ENCODE results near the gene BTBD19.

GRCh38 chr1:44817771-44818495, 9.6 kb downstream of the BTBD19 start:
- TF ChIP-seq, protein P1, sequence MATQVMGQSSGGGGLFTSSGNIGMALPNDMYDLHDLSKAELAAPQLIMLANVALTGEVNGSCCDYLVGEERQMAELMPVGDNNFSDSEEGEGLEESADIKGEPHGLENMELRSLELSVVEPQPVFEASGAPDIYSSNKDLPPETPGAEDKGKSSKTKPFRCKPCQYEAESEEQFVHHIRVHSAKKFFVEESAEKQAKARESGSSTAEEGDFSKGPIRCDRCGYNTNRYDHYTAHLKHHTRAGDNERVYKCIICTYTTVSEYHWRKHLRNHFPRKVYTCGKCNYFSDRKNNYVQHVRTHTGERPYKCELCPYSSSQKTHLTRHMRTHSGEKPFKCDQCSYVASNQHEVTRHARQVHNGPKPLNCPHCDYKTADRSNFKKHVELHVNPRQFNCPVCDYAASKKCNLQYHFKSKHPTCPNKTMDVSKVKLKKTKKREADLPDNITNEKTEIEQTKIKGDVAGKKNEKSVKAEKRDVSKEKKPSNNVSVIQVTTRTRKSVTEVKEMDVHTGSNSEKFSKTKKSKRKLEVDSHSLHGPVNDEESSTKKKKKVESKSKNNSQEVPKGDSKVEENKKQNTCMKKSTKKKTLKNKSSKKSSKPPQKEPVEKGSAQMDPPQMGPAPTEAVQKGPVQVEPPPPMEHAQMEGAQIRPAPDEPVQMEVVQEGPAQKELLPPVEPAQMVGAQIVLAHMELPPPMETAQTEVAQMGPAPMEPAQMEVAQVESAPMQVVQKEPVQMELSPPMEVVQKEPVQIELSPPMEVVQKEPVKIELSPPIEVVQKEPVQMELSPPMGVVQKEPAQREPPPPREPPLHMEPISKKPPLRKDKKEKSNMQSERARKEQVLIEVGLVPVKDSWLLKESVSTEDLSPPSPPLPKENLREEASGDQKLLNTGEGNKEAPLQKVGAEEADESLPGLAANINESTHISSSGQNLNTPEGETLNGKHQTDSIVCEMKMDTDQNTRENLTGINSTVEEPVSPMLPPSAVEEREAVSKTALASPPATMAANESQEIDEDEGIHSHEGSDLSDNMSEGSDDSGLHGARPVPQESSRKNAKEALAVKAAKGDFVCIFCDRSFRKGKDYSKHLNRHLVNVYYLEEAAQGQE (IDR thresholded peaks at IDR 0.05; ENCODE audit: low read depth) = no peak
- TF ChIP-seq SIN3A (IDR thresholded peaks at IDR 0.05; ENCODE audit: low read depth) (no peak), JUND (IDR thresholded peaks at IDR 0.05) (no peak), POLR2A (IDR thresholded peaks at IDR 0.05; ENCODE audit: borderline replicate concordance, extremely low read depth, insufficient read depth, insufficient read length) (no peak), POLR2AphosphoS5 (IDR thresholded peaks at IDR 0.05; ENCODE audit: low read depth, low read length) (no peak), EGR1 (IDR thresholded peaks at IDR 0.05; ENCODE audit: low read depth) (no peak), TCF7L2 (IDR thresholded peaks at IDR 0.05; ENCODE audit: borderline replicate concordance, extremely low read depth, insufficient read depth, insufficient read length) (no peak), ZFX (IDR thresholded peaks at IDR 0.05) (no peak), CEBPB (IDR thresholded peaks at IDR 0.05; ENCODE audit: low read depth) (no peak), EZH2phosphoT487 (IDR thresholded peaks at IDR 0.05; ENCODE audit: borderline replicate concordance) (no peak), ZNF274 (IDR thresholded peaks at IDR 0.05; ENCODE audit: low read depth, low read length) (no peak)
- TF ChIP-seq, protein P2, sequence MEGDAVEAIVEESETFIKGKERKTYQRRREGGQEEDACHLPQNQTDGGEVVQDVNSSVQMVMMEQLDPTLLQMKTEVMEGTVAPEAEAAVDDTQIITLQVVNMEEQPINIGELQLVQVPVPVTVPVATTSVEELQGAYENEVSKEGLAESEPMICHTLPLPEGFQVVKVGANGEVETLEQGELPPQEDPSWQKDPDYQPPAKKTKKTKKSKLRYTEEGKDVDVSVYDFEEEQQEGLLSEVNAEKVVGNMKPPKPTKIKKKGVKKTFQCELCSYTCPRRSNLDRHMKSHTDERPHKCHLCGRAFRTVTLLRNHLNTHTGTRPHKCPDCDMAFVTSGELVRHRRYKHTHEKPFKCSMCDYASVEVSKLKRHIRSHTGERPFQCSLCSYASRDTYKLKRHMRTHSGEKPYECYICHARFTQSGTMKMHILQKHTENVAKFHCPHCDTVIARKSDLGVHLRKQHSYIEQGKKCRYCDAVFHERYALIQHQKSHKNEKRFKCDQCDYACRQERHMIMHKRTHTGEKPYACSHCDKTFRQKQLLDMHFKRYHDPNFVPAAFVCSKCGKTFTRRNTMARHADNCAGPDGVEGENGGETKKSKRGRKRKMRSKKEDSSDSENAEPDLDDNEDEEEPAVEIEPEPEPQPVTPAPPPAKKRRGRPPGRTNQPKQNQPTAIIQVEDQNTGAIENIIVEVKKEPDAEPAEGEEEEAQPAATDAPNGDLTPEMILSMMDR (IDR thresholded peaks at IDR 0.05 in 2 of 3, conservative IDR thresholded peaks at IDR 0.05 in 1 of 3; ENCODE audit: borderline replicate concordance in 1 of 3, insufficient read depth in 1 of 3, low read depth in 2 of 3, low read length in 2 of 3) = no peak

Measured in HCT116 (cell line).